HG03457 (cell line): ENCODE data around the gene SREBF1.

Experiments
- ATAC-seq: cut with Tn5 transposase; IDR thresholded peaks from one replicate; pipeline ENCODE4 v1.9.1; 2021; ENCODE audit warnings: moderate number of reproducible peaks; ENCODE audit not compliant: unreplicated experiment

The SREBF1 gene

GRCh38 chr17:17766077-17766743 is 70.6 kb downstream of the SREBF1 start:
- no peak for ATAC-seq

GRCh38 chr17:17765359-17766076 is 71.3 kb downstream of the SREBF1 start:
- ATAC-seq: no peak

- ATAC-seq: no peak
Measured at GRCh38 chr17:17763734-17764133, 73.1 kb downstream of the SREBF1 start.

- no peak for ATAC-seq
Measured at GRCh38 chr17:17763136-17763535, 73.7 kb downstream of the SREBF1 start.

- no peak for ATAC-seq
Measured at GRCh38 chr17:17762744-17763105, 74.1 kb downstream of the SREBF1 start.
